ENCODE results near the gene SLC22A23. TPM values are rescaled to one million over a fixed set of nuclear protein-coding genes. Genes with fewer than 3 reads are reported as not detected.

SLC22A23 gene
- total RNA-seq, 1 donor = 18.1 TPM

- H3K79me2 ChIP-seq (ENCODE audit: insufficient read depth, low read length) = peaks cover 3% of the 10 kb centered on the region
- no peak overlapping the region for H3K4me3 ChIP-seq (ENCODE audit: insufficient read depth, low read length)
- TF ChIP-seq CTCF (IDR thresholded peaks at IDR 0.05; ENCODE audit: extremely low read depth, low read depth, low read length) = no peak
Observed at GRCh38 chr6:3321042-3321441, 135.8 kb downstream of the SLC22A23 start.

GRCh38 chr6:3320238-3320811 lies 136.5 kb downstream of the SLC22A23 start:
- no peak for DNase-seq (ENCODE audit: insufficient read length, low spot score, missing footprints)
- peaks cover 18% of the 10 kb centered on the region for H3K4me1 ChIP-seq (ENCODE audit: insufficient read depth, low read length)
- TF ChIP-seq CTCF (IDR thresholded peaks at IDR 0.05; ENCODE audit: extremely low read depth, low read depth, low read length) = no peak
- no peaks in the 10 kb centered on the region for H3K36me3 ChIP-seq (ENCODE audit: insufficient read depth, low read length)
- no peak overlapping the region for H2AFZ ChIP-seq (ENCODE audit: low read length)
- H3K9me3 ChIP-seq (ENCODE audit: low read depth, low read length) = no peaks in the 10 kb centered on the region
- H3K27me3 ChIP-seq (ENCODE audit: insufficient read depth, low read length) = no peaks in the 10 kb centered on the region
- peaks cover 3% of the 10 kb centered on the region for H4K20me1 ChIP-seq (ENCODE audit: insufficient read depth, low read length)
- no peak overlapping the region for H3K4me3 ChIP-seq (ENCODE audit: insufficient read depth, low read length)
- H3K4me2 ChIP-seq (ENCODE audit: insufficient read depth, low read length) = no peak overlapping the region
- H3K27ac ChIP-seq (ENCODE audit: low read depth, low read length) = no peak overlapping the region
- H3K79me2 ChIP-seq (ENCODE audit: insufficient read depth, low read length) = no peaks in the 10 kb centered on the region

More at GRCh38 chr6:3321042-3321441, 135.8 kb downstream of the SLC22A23 start:
- H4K20me1 ChIP-seq (ENCODE audit: insufficient read depth, low read length) = peaks cover 3% of the 10 kb centered on the region
- H3K27ac ChIP-seq (ENCODE audit: low read depth, low read length) = no peak overlapping the region
- H2AFZ ChIP-seq (ENCODE audit: low read length) = no peak overlapping the region
- H3K9me3 ChIP-seq (ENCODE audit: low read depth, low read length) = no peaks in the 10 kb centered on the region
- DNase-seq (ENCODE audit: insufficient read length, low spot score, missing footprints) = no peak
- H3K4me1 ChIP-seq (ENCODE audit: insufficient read depth, low read length) = peaks cover 25% of the 10 kb centered on the region
- H3K27me3 ChIP-seq (ENCODE audit: insufficient read depth, low read length) = no peaks in the 10 kb centered on the region
- no peaks in the 10 kb centered on the region for H3K36me3 ChIP-seq (ENCODE audit: insufficient read depth, low read length)
- H3K4me2 ChIP-seq (ENCODE audit: insufficient read depth, low read length) = no peak overlapping the region

- H3K4me3 ChIP-seq (ENCODE audit: insufficient read depth, low read length) = no peak overlapping the region
- H3K4me1 ChIP-seq (ENCODE audit: insufficient read depth, low read length) = peaks cover 11% of the 10 kb centered on the region
- no peaks in the 10 kb centered on the region for H3K79me2 ChIP-seq (ENCODE audit: insufficient read depth, low read length)
- no peaks in the 10 kb centered on the region for H3K36me3 ChIP-seq (ENCODE audit: insufficient read depth, low read length)
- H2AFZ ChIP-seq (ENCODE audit: low read length) = no peak overlapping the region
- no peak overlapping the region for H3K4me2 ChIP-seq (ENCODE audit: insufficient read depth, low read length)
- peaks cover 3% of the 10 kb centered on the region for H4K20me1 ChIP-seq (ENCODE audit: insufficient read depth, low read length)
- no peak for TF ChIP-seq CTCF (IDR thresholded peaks at IDR 0.05; ENCODE audit: extremely low read depth, low read depth, low read length)
- H3K27me3 ChIP-seq (ENCODE audit: insufficient read depth, low read length) = no peaks in the 10 kb centered on the region
- no peak overlapping the region for H3K27ac ChIP-seq (ENCODE audit: low read depth, low read length)
- no peaks in the 10 kb centered on the region for H3K9me3 ChIP-seq (ENCODE audit: low read depth, low read length)
- DNase-seq (ENCODE audit: insufficient read length, low spot score, missing footprints) = no peak
Observed at GRCh38 chr6:3319610-3320200, 137.1 kb downstream of the SLC22A23 start.

- H3K4me1 ChIP-seq (ENCODE audit: insufficient read depth, low read length) = peaks cover 5% of the 10 kb centered on the region
- no peaks in the 10 kb centered on the region for H3K9me3 ChIP-seq (ENCODE audit: low read depth, low read length)
- no peak overlapping the region for H3K27ac ChIP-seq (ENCODE audit: low read depth, low read length)
- peak; percentile 14 for DNase-seq (ENCODE audit: insufficient read length, low spot score, missing footprints)
- no peak overlapping the region for H3K4me2 ChIP-seq (ENCODE audit: insufficient read depth, low read length)
- no peak overlapping the region for H2AFZ ChIP-seq (ENCODE audit: low read length)
- no peak overlapping the region for H3K4me3 ChIP-seq (ENCODE audit: insufficient read depth, low read length)
- no peaks in the 10 kb centered on the region for H3K27me3 ChIP-seq (ENCODE audit: insufficient read depth, low read length)
- no peak for TF ChIP-seq CTCF (IDR thresholded peaks at IDR 0.05; ENCODE audit: extremely low read depth, low read depth, low read length)
- no peaks in the 10 kb centered on the region for H3K79me2 ChIP-seq (ENCODE audit: insufficient read depth, low read length)
- H4K20me1 ChIP-seq (ENCODE audit: insufficient read depth, low read length) = peaks cover under 1% of the 10 kb centered on the region
- no peaks in the 10 kb centered on the region for H3K36me3 ChIP-seq (ENCODE audit: insufficient read depth, low read length)
Observed at GRCh38 chr6:3318821-3319540, 137.9 kb downstream of the SLC22A23 start.

Data from osteoblast (primary cell).